ENCODE measurements around the gene FHIT. TPM values are rescaled to one million over a fixed set of nuclear protein-coding genes. Genes with fewer than 3 reads are reported as not detected.

The FHIT gene
- total RNA-seq, 4 donors from 2014 or later: 4.6 to 6.1 (median 5.7) TPM

- DNase-seq (ENCODE audit: extremely low spot score): no peak
- no peak overlapping the region for H3K4me3 ChIP-seq
- peaks cover 0 to 7% (median 0%) of the 10 kb centered on the region in 4 donors for H3K9me3 ChIP-seq
- no peak overlapping the region for H3K27ac ChIP-seq (replicated peaks in 1 of 4)
- no peaks in the 10 kb centered on the region for H3K36me3 ChIP-seq
- H3K4me1 ChIP-seq: peaks cover 0 to 10% (median 8%) of the 10 kb centered on the region in 4 donors
- 89% methylated on average over 2 of the region's 2 CpGs for WGBS
- H3K27me3 ChIP-seq: no peaks in the 10 kb centered on the region
- intact Hi-C loops (cut with DNase I): no loop called here
- no peak for TF ChIP-seq POLR2A (IDR thresholded peaks at IDR 0.05; ENCODE audit: low read depth)
- TF ChIP-seq CTCF (IDR thresholded peaks at IDR 0.05): no peak
- TF ChIP-seq EP300 (IDR thresholded peaks at IDR 0.05): no peak
- no peak for TF ChIP-seq POLR2AphosphoS5 (IDR thresholded peaks at IDR 0.05)
Observed at GRCh38 chr3:61169621-61170251, 81.5 kb downstream of the FHIT start.

GRCh38 chr3:61168286-61168685, 83.0 kb downstream of the FHIT start:
- Histone ChIP-seq H3K27ac (replicated peaks in 1 of 4) (no peak overlapping the region), H3K4me3 (no peak overlapping the region), H3K36me3 (no peaks in the 10 kb centered on the region), H3K27me3 (no peaks in the 10 kb centered on the region), H3K4me1 (peaks cover 0 to 4% (median 1%) of the 10 kb centered on the region in 4 donors), H3K9me3 (peaks cover 0 to 7% (median 0%) of the 10 kb centered on the region in 4 donors)
- intact Hi-C loops (cut with DNase I): no loop called here
- DNase-seq (ENCODE audit: extremely low spot score): no peak
- 96% methylated on average over 3 of the region's 3 CpGs for WGBS
- no peak for TF ChIP-seq EP300 (IDR thresholded peaks at IDR 0.05)

DNA sequence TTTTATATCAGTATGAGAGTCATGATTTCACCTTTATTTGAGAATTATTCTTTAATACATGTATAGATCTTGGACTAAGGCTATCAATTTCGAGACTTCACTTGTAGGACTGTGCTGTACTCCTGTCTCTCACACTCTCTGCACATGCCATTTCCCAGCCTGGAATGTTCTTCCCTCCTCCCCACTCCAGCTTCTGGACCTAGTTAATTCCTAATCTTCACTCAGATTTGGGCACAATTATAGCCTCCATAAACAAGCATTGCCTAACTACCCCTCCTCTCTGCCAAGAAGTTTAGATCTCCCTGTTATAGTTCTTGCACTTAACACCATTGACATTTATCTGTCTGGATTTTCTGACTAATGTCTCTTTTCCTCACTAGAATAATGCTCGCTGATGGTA, 88.3 kb downstream of the FHIT start:
- Histone ChIP-seq H3K9me3 (peaks cover 0 to 7% (median 0%) of the 10 kb centered on the region in 4 donors), H3K4me1 (no peaks in the 10 kb centered on the region), H3K27me3 (no peaks in the 10 kb centered on the region), H3K36me3 (no peaks in the 10 kb centered on the region), H3K27ac (replicated peaks in 1 of 4) (no peak overlapping the region), H3K4me3 (no peak overlapping the region)
- WGBS: 96% methylated on average over 2 of the region's 2 CpGs
- TF ChIP-seq POLR2A (IDR thresholded peaks at IDR 0.05; ENCODE audit: low read depth) (no peak), EP300 (IDR thresholded peaks at IDR 0.05) (no peak), CTCF (IDR thresholded peaks at IDR 0.05) (no peak), POLR2AphosphoS5 (IDR thresholded peaks at IDR 0.05) (no peak)
- DNase-seq (ENCODE audit: extremely low spot score): no peak
- intact Hi-C loops (cut with DNase I): no loop called here

- no peak for TF ChIP-seq POLR2AphosphoS5 (IDR thresholded peaks at IDR 0.05)
- no peak for TF ChIP-seq CTCF (IDR thresholded peaks at IDR 0.05)
- TF ChIP-seq EP300 (IDR thresholded peaks at IDR 0.05): no peak
- TF ChIP-seq POLR2A (IDR thresholded peaks at IDR 0.05; ENCODE audit: low read depth): no peak
- Histone ChIP-seq H3K27ac (replicated peaks in 1 of 4) (no peak overlapping the region), H3K9me3 (no peaks in the 10 kb centered on the region), H3K36me3 (no peaks in the 10 kb centered on the region), H3K27me3 (no peaks in the 10 kb centered on the region), H3K4me1 (peaks cover 0 to 11% (median 2%) of the 10 kb centered on the region in 4 donors), H3K4me3 (no peak overlapping the region)
- intact Hi-C loops (cut with DNase I): no loop called here
- no peak for DNase-seq (ENCODE audit: extremely low spot score)
Observed at GRCh38 chr3:61158667-61159066, 92.6 kb downstream of the FHIT start.

- Histone ChIP-seq H3K9me3 (no peaks in the 10 kb centered on the region), H3K36me3 (no peaks in the 10 kb centered on the region), H3K27ac (replicated peaks in 1 of 4) (no peak overlapping the region), H3K4me1 (peaks cover 0 to 11% (median 2%) of the 10 kb centered on the region in 4 donors), H3K4me3 (no peak overlapping the region), H3K27me3 (no peaks in the 10 kb centered on the region)
- intact Hi-C loops (cut with DNase I): no loop called here
- TF ChIP-seq POLR2A (IDR thresholded peaks at IDR 0.05; ENCODE audit: low read depth): no peak
- no peak for TF ChIP-seq EP300 (IDR thresholded peaks at IDR 0.05)
- TF ChIP-seq CTCF (IDR thresholded peaks at IDR 0.05): no peak
- no peak for DNase-seq (ENCODE audit: extremely low spot score)
- WGBS: 81% methylated on average over 4 of the region's 4 CpGs
Observed at GRCh38 chr3:61158216-61158615, 93.0 kb downstream of the FHIT start.

Measured in esophagus muscularis mucosa (tissue), 4 donors.